Transverse colon (tissue), 4 donors: ENCODE measurements around the gene CTNNA1.

Experiments
- EP300 ChIP-seq: sonication (generic); formaldehyde crosslinking; IDR thresholded peaks from one replicate; pipeline ENCODE4 v1.6.1; 2017; ENCODE audit warnings: antibody characterized with exemption, low read depth
- POLR2A ChIP-seq: fragments of 450-650 bp; IDR thresholded peaks from one replicate; pipeline ENCODE4 v1.6.1; 2016; ENCODE audit warnings: antibody characterized with exemption, mild to moderate bottlenecking, moderate library complexity
- POLR2AphosphoS5 ChIP-seq, 3 donors: sonication (generic); formaldehyde crosslinking; IDR thresholded peaks; one replicate each; pipeline ENCODE4 v1.6.1; 2016; ENCODE audit warnings: antibody characterized with exemption in 3 of 3
- TF ChIP-seq, protein P1 (sequence below), 5 experiments: fragments of 200-600 bp in 3 of 5; fragments of 450-650 bp in 2 of 5; sonication (generic) in 3 of 5; IDR thresholded peaks; 1 replicate in 2 of 5; 2 replicates in 3 of 5; pipeline ENCODE4 v1.5.1; 2016 to 2017; ENCODE audit warnings: antibody characterized with exemption in 5 of 5, inconsistent platforms in 3 of 5, mild to moderate bottlenecking in 2 of 5, moderate library complexity in 1 of 5

DNA sequence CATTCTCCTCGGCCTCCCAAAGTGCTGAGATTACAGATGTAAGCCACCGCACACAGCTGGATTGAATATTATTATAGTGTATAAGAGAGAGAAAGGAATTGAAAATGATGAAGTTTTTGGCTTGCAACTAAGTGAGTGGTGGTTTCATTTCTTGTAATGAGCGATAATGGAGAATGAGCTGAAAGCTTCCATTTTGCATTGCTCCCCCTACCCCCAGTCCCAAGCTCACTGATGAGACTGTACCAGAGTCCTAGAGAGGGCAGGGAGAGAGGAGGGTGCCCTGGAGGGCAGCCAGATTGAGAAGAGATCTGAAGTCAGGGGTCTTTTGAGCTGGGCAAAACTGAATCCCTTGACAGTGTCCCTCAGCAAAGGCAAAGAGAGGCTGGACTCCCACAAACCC lies 38.5 kb upstream of the CTNNA1 start:
- TF ChIP-seq, protein P1, sequence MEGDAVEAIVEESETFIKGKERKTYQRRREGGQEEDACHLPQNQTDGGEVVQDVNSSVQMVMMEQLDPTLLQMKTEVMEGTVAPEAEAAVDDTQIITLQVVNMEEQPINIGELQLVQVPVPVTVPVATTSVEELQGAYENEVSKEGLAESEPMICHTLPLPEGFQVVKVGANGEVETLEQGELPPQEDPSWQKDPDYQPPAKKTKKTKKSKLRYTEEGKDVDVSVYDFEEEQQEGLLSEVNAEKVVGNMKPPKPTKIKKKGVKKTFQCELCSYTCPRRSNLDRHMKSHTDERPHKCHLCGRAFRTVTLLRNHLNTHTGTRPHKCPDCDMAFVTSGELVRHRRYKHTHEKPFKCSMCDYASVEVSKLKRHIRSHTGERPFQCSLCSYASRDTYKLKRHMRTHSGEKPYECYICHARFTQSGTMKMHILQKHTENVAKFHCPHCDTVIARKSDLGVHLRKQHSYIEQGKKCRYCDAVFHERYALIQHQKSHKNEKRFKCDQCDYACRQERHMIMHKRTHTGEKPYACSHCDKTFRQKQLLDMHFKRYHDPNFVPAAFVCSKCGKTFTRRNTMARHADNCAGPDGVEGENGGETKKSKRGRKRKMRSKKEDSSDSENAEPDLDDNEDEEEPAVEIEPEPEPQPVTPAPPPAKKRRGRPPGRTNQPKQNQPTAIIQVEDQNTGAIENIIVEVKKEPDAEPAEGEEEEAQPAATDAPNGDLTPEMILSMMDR (IDR thresholded peaks at IDR 0.05), result no peak
- no peak for TF ChIP-seq POLR2A
- TF ChIP-seq POLR2AphosphoS5 (IDR thresholded peaks at IDR 0.05), result no peak
- TF ChIP-seq EP300, result no peak
